Dedifferentiated amniotic fluid mesenchymal stem cell (primary cell): ENCODE results near the gene PBX4.

Experiments
- DNase-seq: peaks from one replicate; pipeline ENCODE4 v3.0.0-alpha.2; 2016; ENCODE audit errors: extremely low spot score

Gene PBX4

GRCh38 chr19:19540715-19541515 is 77.6 kb downstream of the PBX4 start:
- DNase-seq: no peak

- DNase-seq: no peak
Observed at GRCh38 chr19:19540064-19540714, 78.3 kb downstream of the PBX4 start.

DNA sequence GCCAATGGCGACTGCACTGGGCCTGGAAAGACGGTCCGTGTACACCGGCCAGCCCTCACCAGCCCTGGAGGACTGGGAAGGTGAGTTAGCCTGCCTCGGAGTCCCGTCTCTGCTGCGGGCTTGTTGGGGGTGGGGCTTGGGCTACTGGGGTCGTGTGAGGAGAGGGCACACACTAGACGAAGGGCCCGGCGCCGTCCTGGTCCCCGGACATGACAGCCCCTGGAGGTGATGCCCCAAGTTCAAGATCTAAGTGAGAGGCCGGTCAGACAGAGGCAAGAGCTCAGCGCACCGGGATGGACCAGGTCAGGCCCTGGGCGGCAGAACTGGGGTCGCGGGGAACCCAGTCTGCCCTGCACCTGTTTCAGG is 78.8 kb downstream of the PBX4 start:
- DNase-seq: no peak

DNA sequence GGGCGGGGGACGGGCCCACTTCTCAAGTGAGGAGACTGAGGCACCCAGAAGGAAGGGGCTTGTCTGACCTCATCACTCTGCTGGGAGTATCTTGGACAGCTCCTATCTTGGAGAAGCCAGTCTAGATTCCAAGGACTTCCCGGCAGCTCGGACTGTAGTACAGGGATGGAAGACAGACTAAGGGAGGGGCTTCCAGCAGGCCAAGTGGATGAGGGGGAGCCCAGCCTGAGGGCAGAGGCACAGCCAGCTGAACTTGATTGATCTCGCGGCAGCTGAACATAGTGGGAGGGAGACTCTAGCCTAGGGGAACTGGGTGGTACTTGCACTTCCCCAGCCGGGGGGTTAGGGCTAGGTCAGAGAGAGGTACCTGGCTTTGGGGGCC is 79.7 kb downstream of the PBX4 start:
- DNase-seq: no peak

DNA sequence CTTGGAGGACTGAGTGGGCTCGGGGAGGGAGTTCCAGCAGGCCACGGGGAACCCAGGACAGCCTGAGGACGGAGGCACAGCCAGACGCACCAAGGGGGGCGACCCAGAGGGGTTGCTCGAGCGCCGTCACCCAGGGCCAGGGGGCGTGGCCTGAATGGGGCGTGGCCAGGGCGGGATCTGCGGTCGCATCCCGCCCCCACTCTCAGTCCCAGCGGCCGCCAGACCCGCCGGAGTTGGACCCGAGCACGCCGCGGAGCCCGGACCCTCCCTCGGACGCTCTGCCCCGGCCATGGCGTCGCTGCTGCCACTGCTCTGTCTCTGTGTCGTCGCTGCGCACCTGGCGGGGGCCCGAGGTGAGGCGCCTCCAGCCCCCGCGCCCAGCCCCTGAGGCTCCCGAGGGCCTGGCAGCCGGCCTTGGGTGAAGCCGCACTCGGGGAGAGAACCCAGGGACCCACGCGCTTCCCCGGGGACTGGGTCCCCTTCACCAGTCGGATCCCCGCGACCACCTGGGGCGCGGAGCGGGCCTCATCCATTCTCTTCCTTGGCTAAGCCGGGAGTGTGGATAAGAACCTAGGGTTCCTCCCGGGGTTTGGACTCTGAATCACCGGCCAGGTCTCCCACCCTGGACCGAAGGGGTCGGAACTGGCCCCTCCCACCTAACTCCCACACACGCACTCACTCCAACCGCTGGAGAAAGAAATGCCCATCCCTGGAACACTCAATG is 80.3 kb downstream of the PBX4 start, which contains the start of gene CILP2:
Gene CILP2, plus strand, starts transcription at position 205 of the 724 bp plus-strand sequence. Its CDS starts 85 bp downstream, at position 290.
- no peak for DNase-seq

DNA sequence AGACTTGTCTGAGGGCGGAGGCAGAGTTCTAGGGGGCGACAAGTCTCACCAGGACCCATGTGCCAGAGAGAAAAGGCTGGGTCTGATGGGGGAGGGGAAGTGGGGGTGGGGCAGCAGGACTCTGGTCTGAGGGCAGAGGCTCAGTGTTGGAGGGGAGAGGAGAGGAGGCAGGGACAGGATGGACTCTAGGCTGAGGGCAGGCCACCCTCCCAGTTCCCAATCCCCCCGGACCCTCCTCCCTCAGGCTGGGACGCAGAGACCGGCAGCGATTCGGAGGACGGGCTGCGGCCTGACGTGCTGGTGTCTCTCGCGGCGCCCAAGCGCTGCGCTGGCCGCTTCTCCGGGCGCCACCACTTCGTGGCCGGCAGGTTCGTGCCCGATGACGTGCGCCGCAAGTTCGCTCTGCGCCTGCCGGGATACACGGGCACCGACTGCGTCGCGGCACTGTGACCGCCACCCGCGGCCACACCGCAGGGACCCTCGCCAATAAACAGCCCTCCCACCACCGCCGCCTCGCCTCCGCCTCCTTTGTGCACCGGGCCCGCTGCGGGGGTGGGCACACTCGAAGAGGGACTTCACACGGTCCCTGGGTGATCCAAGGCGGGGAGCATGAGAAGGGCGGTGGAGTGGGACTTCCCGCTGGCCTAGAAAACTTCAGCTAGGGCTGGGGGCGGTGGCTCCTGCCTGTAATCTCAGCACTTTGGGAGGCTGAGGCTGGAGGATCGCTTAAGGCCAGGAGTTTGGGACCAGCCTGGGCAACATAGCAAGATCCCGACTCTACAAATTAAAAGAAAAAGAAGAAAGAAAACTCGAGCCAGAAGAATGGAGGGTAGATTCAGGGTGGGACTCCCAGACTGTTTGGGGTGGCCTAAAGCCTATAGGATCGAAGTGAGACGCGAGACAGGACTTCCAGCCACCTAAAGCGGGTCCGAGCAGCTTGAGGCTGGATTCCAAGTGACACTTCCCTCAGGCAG is 81.1 kb downstream of the PBX4 start:
- DNase-seq: no peak

DNA sequence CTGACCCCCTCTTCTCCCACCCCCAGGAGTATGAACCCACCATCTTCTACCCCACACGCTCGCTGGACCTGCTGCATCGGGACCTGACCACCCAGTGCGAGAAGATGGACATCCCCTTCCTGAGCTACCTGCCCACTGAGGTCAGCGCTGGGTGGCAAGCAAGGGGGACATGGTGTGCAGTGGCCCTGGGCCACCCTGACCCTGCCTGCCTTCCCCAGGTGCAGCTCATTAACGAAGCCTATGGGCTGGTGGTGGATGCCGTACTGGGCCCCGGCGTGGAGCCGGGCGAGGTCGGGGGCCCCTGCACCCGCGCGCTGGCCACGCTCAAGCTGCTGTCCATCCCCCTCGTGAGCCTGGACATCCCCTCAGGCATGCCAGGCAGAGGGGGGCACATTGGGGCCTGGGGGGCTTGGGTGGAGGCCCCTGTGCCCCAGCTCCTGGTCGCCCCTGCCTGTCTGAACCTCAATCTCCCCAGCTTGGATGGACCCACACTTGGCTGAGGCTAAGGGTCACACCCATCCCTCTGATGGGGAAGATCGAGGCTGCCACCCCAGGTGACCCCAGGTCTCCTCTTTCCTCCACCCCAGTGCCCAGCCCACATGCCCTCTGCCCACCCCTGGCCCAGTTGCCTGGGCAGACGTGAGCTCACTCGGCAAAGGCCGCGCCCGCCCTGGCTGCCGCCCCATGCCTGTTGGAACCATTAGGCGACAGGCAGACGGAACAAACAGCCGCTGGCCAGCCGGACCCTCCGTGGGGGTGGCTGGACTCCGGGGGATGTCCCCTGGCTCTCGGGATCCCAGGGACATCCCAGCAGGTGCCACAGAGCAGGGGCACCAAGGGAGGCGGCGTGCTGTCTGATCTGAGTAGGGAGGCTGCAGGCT is 82.9 kb downstream of the PBX4 start:
- DNase-seq: no peak

DNA sequence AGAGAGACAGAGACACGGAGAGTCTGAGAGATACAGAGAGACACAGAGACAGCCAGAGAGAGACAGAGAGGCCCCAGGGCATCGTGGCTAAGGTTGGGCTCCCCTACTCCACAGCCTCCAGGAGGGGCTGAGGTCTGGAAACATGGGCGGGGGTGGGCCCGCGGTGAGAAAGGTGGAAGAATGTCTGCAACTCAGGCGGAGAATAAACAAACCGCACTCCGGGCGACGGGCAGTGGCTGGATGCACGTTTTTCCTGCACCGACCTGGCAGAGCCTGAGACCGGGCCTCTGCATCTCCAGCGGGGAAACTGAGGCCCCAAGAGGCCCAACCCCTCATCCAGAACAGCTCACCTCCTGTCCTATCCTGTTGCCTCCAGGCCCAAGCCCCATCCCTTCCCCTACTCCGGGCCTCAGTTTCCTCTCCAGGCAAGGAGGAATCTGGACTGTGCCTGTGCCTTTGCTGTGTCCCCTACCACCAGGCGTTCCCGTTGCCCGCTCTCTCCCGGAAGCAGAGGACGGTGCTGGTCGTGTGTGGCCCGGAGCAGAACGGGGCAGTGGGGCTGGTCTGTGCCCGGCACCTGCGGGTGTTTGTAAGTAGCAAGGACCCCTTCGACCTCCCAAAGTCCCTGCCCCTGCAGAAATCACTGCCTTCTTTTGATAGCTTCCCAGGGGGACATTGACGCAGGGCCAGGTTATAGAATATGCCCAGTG is 83.8 kb downstream of the PBX4 start:
- no peak for DNase-seq

GRCh38 chr19:19533841-19534240 is 84.6 kb downstream of the PBX4 start:
- no peak for DNase-seq

DNA sequence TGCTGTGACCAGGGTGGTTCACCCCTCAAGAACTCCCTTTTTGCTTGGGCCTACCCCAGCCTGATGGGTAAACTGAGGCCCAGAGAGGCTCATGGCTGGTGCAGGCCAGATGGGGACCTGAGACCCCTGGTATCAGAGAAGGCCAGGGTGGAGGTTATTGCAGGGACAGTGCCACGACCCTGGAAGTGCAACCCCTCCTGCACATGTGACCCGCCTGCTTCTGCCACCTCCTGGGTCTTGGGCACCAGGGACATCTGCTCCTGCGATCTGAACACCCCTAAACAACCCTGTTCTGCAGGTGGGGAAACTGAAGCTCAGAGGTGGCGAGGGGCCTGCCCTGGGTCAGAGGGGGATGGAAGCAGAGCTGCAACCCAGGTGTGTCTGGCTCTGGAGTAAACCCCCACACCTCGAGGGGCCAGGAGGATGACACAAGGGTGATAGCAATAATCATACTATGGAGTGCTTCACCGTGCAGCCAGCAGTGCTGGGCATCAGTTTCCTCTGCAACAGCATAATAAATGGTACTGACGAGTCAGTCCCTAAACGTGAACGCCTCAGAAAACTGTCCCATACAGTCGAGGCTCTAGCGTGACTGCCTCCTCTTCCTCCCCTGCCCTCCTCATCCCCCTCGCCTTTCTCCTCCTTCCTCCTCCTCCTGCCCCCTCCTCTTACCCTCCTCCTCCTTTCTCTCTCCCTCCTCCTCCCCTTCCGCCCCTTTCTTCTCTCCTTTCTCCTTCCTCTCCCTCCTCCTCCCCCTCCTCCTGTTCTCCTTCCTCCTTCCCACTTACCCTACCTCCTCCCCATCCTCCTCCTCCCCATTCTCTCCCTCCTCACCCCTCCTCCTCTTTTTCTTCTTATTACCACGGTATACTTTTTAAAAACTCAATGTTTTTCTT is 85.4 kb downstream of the PBX4 start:
- DNase-seq: no peak

DNA sequence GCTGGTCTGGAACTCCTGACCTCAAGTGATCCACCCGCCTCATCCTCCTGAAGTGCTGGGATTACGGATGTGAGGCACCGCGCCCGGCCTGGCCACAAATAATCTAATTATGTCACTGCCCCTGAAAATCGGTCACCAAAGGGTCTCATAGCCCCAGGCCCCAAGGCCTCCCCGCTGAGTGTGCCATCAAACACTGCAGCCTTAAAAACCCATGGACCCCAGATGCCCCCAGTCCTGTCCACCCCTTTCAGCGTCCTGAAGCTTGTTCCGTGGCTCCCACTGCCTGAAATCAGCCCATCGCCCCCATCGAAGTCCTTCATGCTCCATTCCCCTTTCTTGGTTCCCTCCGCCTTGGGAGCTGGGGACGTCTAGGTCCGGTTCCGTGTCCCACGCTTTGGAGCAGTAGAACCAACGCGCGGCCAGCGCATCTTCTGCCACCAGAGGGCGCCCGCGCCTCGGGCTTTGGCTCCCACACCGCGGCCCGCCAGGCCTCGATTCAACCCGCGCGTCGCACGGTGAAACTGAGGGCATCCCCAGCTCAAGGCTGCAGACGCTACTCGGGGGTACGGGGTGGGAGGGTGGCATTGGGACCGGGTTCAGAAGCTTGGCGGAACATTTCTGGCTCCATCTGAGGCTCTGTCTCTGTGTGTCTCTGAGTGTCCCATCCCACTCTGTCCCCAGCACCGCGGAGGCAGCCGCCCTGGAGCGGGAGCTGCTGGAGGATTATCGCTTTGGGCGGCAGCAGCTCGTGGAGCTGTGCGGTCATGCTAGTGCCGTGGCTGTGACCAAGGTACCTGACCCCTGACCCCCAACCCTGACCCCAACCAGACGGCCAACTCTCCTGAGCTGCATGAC is 86.3 kb downstream of the PBX4 start:
- DNase-seq: peak; percentile 40

- no peak for DNase-seq
Observed at GRCh38 chr19:19530889-19531288, 87.6 kb downstream of the PBX4 start.

DNA sequence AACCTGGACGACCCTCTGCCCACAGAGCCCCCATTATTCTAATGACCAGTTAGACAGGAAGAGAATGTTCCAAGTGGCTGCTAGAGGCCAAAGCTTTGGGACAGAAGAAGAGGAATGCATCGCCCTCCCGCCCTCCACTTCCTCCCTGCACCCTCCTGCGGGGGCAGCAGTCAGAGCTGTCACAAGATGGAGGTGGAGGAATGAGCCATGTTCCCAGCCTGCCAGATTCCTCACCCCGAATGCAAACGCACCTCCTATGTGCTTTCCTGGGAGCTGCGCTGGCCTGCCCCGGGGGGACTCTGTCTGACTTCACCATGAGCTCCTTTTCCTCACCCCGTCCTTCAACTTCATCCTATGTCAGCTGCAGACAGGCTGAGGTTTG is 88.1 kb downstream of the PBX4 start:
- no peak for DNase-seq

DNA sequence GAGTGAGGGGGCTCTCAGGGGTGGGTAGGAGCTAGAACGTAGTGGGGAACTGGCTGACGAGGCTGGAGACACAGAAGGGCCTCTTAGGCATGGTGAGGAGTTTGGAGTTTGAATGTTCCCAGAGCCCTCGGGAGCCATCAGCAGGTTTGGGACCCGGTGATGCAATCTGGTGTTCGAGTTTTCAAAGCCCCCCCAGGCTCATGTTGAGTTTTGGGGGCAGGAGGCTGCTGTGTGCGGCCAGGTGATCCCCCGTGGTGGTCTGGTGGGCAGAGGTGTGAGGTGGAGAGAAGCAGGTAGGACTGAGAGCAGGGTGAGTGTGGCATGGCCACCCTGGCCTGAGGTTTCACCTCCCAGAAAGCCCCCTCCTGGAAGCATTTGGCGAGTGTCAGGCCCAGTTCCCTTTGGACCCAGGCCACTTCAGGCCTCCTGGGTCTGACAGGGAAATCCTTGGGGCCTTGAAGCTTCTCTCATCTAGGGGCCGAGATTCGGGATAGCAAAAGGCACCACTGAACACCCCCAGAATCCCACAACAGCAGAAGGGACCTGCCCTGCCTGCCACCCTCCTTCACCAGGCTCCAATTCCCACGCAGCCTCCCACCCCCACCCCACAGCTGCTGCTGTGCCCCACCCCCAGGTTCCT is 88.6 kb downstream of the PBX4 start:
- no peak for DNase-seq

GRCh38 chr19:19528721-19529490 is 89.6 kb downstream of the PBX4 start, which contains the start of gene YJEFN3:
Gene YJEFN3, plus strand, starts transcription at chr19:19528911. Its CDS starts 22 bp downstream, at chr19:19528933.
- DNase-seq: no peak
